ENCODE measurements around the gene IPO4.
"Not testable (repeated sequence)": the region's sequence is repeated elsewhere in the genome, so short reads cannot be mapped to it uniquely, and the experiment has no call there.

The IPO4 gene

DNA sequence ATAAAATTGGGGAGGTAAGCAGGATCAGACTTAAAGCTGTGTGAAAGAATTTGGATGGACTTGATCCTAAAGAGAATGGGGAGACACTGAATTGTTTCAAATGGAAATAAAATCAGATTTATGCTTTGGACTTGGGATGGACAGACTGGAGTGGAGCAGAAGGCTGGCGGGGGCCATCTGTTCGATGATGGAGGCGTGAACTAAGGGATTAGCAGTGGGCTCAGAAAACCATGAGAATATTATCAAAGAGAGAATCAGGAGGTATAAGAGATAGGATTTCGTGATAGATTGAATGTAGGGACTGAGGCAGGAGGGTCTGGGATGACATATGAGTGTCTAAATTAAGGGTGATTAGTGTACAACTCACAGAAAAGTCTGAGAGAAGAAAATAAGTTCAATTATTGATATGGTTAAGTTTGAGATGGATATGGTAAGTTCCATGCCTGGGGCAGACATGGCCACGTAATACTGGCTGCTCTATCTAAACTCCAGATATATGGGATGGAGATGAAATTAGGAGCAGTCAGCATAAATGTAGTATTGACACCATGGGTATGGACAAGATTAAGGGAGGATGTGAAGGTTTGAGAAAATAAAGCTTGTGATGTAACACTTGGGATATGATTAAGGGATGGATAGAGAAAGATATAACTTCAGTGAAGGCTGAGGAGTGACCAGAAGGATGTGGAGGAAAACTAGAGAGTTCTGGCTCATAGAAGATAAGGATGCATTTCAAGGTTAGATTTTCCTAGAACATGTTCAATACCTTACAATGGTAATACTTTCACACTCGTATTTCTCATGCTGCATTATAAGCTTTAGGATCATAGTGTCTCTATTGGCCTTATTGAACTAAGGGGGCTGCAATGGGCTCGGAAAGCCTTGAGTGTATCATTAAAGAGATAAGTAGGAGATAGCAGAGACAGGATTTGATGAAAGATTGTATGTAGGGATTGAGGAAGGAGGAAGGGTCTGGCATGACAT, 15.8 kb upstream of the IPO4 start:
- Histone ChIP-seq H3K79me2 (peaks cover 21% of the 10 kb centered on the region), H3K9me3 (ENCODE audit: control insufficient read depth, low read length) (no peaks in the 10 kb centered on the region), H2AFZ (no peak overlapping the region), H3K9ac (no peak overlapping the region), H3K36me3 (ENCODE audit: control insufficient read depth, insufficient read depth, low read length) (no peaks in the 10 kb centered on the region), H3K4me2 (ENCODE audit: low read length) (no peak overlapping the region), H3K27ac (no peak overlapping the region), H3K4me1 (no peaks in the 10 kb centered on the region), H3K27me3 (ENCODE audit: control insufficient read depth, insufficient read depth, low read length) (no peaks in the 10 kb centered on the region), H3K4me3 (ENCODE audit: low read depth, low read length) (no peak overlapping the region)
- TF ChIP-seq, protein P1, sequence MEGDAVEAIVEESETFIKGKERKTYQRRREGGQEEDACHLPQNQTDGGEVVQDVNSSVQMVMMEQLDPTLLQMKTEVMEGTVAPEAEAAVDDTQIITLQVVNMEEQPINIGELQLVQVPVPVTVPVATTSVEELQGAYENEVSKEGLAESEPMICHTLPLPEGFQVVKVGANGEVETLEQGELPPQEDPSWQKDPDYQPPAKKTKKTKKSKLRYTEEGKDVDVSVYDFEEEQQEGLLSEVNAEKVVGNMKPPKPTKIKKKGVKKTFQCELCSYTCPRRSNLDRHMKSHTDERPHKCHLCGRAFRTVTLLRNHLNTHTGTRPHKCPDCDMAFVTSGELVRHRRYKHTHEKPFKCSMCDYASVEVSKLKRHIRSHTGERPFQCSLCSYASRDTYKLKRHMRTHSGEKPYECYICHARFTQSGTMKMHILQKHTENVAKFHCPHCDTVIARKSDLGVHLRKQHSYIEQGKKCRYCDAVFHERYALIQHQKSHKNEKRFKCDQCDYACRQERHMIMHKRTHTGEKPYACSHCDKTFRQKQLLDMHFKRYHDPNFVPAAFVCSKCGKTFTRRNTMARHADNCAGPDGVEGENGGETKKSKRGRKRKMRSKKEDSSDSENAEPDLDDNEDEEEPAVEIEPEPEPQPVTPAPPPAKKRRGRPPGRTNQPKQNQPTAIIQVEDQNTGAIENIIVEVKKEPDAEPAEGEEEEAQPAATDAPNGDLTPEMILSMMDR (IDR thresholded peaks at IDR 0.05): no peak

DNA sequence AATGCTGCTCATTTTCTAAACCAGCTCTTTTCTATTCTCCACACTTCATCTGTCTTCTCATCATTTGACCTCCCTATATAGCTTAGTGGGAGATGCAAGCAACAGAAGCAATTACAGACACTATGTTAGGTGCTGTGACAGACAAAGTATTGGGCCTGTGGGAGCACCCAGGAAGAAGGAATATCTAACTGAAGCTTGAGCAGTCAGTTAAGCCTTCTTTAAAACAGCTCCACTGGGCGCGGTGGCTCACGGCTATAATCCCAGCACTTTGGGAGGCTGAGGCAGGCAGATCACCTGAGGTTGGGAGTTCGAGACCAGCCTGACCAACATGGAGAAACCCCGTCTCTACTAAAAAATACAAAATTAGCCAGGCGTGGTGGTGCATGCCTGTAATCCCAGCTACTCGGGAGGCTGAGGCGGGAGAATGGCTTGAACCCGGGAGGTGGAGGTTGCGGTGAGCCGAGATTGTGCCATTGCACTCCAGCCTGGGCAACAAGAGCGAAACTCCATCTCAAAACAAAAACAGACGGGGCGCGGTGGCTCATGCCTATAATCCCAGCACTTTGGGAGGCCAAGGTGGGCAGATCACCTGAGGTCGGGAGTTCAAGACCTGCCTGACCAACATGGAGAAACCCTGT, 14.8 kb upstream of the IPO4 start:
- not testable (repeated sequence) for H3K9me3 ChIP-seq (ENCODE audit: control insufficient read depth, low read length); H3K4me2 ChIP-seq (ENCODE audit: low read length); H3K9ac ChIP-seq; H3K27ac ChIP-seq; H3K27me3 ChIP-seq (ENCODE audit: control insufficient read depth, insufficient read depth, low read length); H3K4me3 ChIP-seq (ENCODE audit: low read depth, low read length); H2AFZ ChIP-seq; H3K36me3 ChIP-seq (ENCODE audit: control insufficient read depth, insufficient read depth, low read length); H3K4me1 ChIP-seq
- peaks cover 27% of the 10 kb centered on the region for H3K79me2 ChIP-seq

DNA sequence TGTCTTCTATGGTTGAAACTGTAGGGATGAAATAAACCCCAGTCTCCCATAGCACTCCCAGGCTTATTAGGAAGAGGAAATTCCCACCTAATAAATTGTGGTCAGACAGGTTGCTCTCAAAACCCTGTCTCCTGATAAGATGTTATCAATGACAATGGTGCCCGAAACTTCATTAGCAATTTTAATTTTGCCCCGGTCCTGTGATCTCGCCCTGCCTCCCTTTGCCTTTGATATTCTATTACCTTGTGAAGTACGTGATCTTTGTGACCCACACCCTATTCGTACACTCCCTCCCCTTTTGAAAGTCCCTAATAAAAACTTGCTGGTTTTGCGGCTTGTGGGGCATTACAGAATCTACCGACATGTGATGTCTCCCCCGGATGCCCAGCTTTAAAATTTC, 13.9 kb upstream of the IPO4 start:
- H3K27ac ChIP-seq; H3K4me1 ChIP-seq; H3K4me3 ChIP-seq (ENCODE audit: low read depth, low read length); H2AFZ ChIP-seq; H3K36me3 ChIP-seq (ENCODE audit: control insufficient read depth, insufficient read depth, low read length); H3K4me2 ChIP-seq (ENCODE audit: low read length); H3K9ac ChIP-seq; H3K27me3 ChIP-seq (ENCODE audit: control insufficient read depth, insufficient read depth, low read length); H3K9me3 ChIP-seq (ENCODE audit: control insufficient read depth, low read length): not testable (repeated sequence)
- H3K79me2 ChIP-seq: peaks cover 30% of the 10 kb centered on the region

DNA sequence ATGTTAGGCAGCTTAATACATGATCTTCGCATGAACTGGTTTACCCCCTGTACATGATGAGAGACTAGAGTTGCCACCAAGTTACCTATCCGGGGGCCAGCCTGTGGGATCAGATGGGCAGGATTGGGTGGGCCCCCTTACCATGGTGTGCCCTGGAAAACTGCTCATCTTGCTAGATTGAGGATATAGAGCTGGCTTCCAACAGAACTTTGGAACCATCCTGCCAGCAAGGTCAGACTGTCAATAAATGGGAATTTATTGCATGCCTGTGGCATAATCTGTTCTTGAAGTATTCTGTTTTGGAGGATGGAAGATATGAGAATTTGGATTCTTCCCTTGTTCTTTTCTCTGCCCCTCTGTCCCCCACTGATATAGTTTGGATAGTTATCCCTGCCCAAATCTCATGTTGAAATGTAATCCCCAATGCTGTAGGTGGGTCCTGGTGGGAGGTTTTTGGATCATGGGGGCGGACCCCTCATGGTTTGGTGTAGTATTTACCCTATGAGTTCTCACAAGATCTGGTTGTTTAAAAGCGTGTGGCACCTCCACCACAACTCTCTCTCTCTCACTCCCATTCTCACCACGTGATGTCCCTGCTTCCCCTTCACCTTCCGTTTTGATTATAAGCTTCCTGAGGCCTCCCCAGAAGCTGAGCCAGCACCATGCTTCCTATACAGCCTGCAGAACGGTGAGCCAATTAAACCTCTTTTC, 10.4 kb upstream of the IPO4 start:
- TF ChIP-seq, protein P1 (IDR thresholded peaks at IDR 0.05): no peak
- no peak overlapping the region for H3K27ac ChIP-seq
- no peak overlapping the region for H2AFZ ChIP-seq
- H3K4me3 ChIP-seq (ENCODE audit: low read depth, low read length): no peak overlapping the region
- H3K4me1 ChIP-seq: peaks cover 9% of the 10 kb centered on the region
- H3K4me2 ChIP-seq (ENCODE audit: low read length): no peak overlapping the region
- H3K36me3 ChIP-seq (ENCODE audit: control insufficient read depth, insufficient read depth, low read length): no peaks in the 10 kb centered on the region
- H3K27me3 ChIP-seq (ENCODE audit: control insufficient read depth, insufficient read depth, low read length): no peaks in the 10 kb centered on the region
- no peaks in the 10 kb centered on the region for H3K9me3 ChIP-seq (ENCODE audit: control insufficient read depth, low read length)
- H3K79me2 ChIP-seq: peaks cover 40% of the 10 kb centered on the region
- H3K9ac ChIP-seq: no peak overlapping the region

DNA sequence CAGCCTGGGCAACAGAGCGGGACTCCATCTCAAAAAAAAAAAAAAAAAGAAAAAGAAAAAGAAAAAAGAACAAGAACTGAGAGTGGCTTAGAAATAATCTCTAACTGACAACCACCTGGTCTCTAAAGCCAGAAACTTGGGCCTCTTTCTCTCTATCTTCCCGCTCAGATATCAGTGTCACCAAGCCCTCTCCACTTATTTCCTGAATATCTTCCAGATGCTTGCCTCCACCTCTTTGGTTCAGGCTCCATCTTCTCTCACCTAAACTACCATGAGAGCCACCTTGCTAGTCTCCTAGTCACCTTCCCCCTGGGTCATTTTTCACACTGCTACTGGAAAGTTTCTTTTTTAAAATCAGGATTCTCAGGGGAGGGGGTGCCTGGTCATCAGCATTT, 8.4 kb upstream of the IPO4 start:
- Histone ChIP-seq H3K79me2 (peaks cover 27% of the 10 kb centered on the region), H3K36me3 (ENCODE audit: control insufficient read depth, insufficient read depth, low read length) (no peaks in the 10 kb centered on the region), H3K4me1 (peaks cover 9% of the 10 kb centered on the region), H3K4me3 (ENCODE audit: low read depth, low read length) (no peak overlapping the region), H3K27ac (no peak overlapping the region), H2AFZ (no peak overlapping the region), H3K9ac (no peak overlapping the region), H3K9me3 (ENCODE audit: control insufficient read depth, low read length) (no peaks in the 10 kb centered on the region), H3K27me3 (ENCODE audit: control insufficient read depth, insufficient read depth, low read length) (no peaks in the 10 kb centered on the region), H3K4me2 (ENCODE audit: low read length) (peak overlapping the region; percentile 44)
- TF ChIP-seq, protein P1 (IDR thresholded peaks at IDR 0.05): no peak

Data from parathyroid adenoma (tissue), 2 donors.